Neural cell (in vitro differentiated cells): ENCODE results near the gene RABGAP1L. TPM values are rescaled to one million over a fixed set of nuclear protein-coding genes. Genes with fewer than 3 reads are reported as not detected.

Experiments used
- H2AFZ ChIP-seq: fragments of 200-600, 300-800 bp; sonication (generic), shearing (Covaris generic); 2 replicates; pipeline ENCODE4 v1.6.0; 2014; ENCODE audit warnings: low read depth, mild to moderate bottlenecking, antibody characterized with exemption, low read length, moderate library complexity
- H3F3A ChIP-seq: fragments of 200-600 bp; shearing (Covaris generic); 2 replicates; pipeline ENCODE4 v1.6.1; 2016; ENCODE audit warnings: mild to moderate bottlenecking, moderate library complexity, mixed read lengths, antibody characterized with exemption, low read length; ENCODE audit not compliant: insufficient read depth, poor library complexity, severe bottlenecking
- H3K27ac ChIP-seq: fragments of 200-600, 300-800 bp; sonication (generic), shearing (Covaris generic); 2 replicates; pipeline ENCODE4 v1.5.1; 2014; ENCODE audit warnings: mild to moderate bottlenecking, low read length, moderate library complexity
- H3K27me3 ChIP-seq: fragments of 300-800, 200-600 bp; sonication (generic), shearing (Covaris generic); 2 replicates; pipeline ENCODE4 v1.6.0; 2014; ENCODE audit warnings: mild to moderate bottlenecking, low read depth, low read length, moderate library complexity; ENCODE audit not compliant: insufficient read depth
- H3K36me3 ChIP-seq: fragments of 300-800, 200-600 bp; sonication (generic), shearing (Covaris generic); 2 replicates; pipeline ENCODE4 v1.5.1; 2014; ENCODE audit warnings: mild to moderate bottlenecking, antibody characterized with exemption, low read length, moderate library complexity; ENCODE audit not compliant: insufficient read depth
- H3K4me2 ChIP-seq: fragments of 300-800, 200-600 bp; sonication (generic), shearing (Covaris generic); 2 replicates; pipeline ENCODE4 v1.6.0; 2014; ENCODE audit warnings: mild to moderate bottlenecking, low read length
- H3K4me3 ChIP-seq: fragments of 300-800, 200-600 bp; sonication (generic), shearing (Covaris generic); 2 replicates; pipeline ENCODE4 v1.5.1; 2014; ENCODE audit warnings: mild to moderate bottlenecking, low read length, moderate library complexity
- H3K79me2 ChIP-seq: fragments of 200-600 bp; shearing (Covaris generic); replicated peaks from 2 replicates; pipeline ENCODE4 v1.6.0; 2014; ENCODE audit warnings: mild to moderate bottlenecking, low read length, moderate library complexity; ENCODE audit not compliant: insufficient read depth
- H3K9ac ChIP-seq: fragments of 300-800, 200-600 bp; sonication (generic), shearing (Covaris generic); 2 replicates; pipeline ENCODE4 v1.6.1; 2016; ENCODE audit warnings: mild to moderate bottlenecking, low read length, mixed read lengths
- H3K9me2 ChIP-seq: fragments of 200-600 bp; shearing (Covaris generic); 2 replicates; pipeline ENCODE4 v1.6.1; 2016; ENCODE audit warnings: mild to moderate bottlenecking, low read length, mixed read lengths; ENCODE audit not compliant: insufficient read depth
- H3K9me3 ChIP-seq: fragments of 200-600, 300-800 bp; sonication (generic), shearing (Covaris generic); 2 replicates; pipeline ENCODE4 v1.6.1; 2016; ENCODE audit warnings: mild to moderate bottlenecking, mixed run types, low read length, moderate library complexity, mixed read lengths
- H4K20me1 ChIP-seq: fragments of 200-600 bp; shearing (Covaris generic); 2 replicates; pipeline ENCODE4 v1.6.1; 2016; ENCODE audit warnings: mild to moderate bottlenecking, mixed run types; ENCODE audit not compliant: insufficient read depth
- EP300 ChIP-seq: fragments of 450-650 bp; conservative IDR thresholded peaks from 2 replicates; pipeline ENCODE4 v1.6.1; 2014; ENCODE audit warnings: antibody characterized with exemption, mild to moderate bottlenecking, moderate library complexity; ENCODE audit not compliant: poor library complexity, severe bottlenecking
- EZH2 ChIP-seq: fragments of 200-600, 300-800 bp; shearing (Covaris generic), sonication (generic); IDR thresholded peaks from 2 replicates; pipeline ENCODE4 v1.6.1; 2014; ENCODE audit warnings: antibody characterized with exemption, low read length, borderline replicate concordance, mild to moderate bottlenecking; ENCODE audit not compliant: insufficient read depth, poor library complexity, severe bottlenecking
- MXI1 ChIP-seq: fragments of 450-650 bp; conservative IDR thresholded peaks from 2 replicates; pipeline ENCODE4 v1.6.1; 2014; ENCODE audit warnings: antibody characterized with exemption, mild to moderate bottlenecking; ENCODE audit not compliant: poor library complexity, severe bottlenecking
- POLR2AphosphoS5 ChIP-seq: IDR thresholded peaks from 2 replicates; pipeline ENCODE4 v1.6.1; 2012
- RAD21 ChIP-seq: fragments of 450-650 bp; conservative IDR thresholded peaks from 2 replicates; pipeline ENCODE4 v1.6.1; 2014; ENCODE audit warnings: antibody characterized with exemption, mild to moderate bottlenecking, moderate library complexity
- SMC3 ChIP-seq: fragments of 450-650 bp; conservative IDR thresholded peaks from 2 replicates; pipeline ENCODE4 v1.6.1; 2014; ENCODE audit warnings: antibody characterized with exemption, mild to moderate bottlenecking, moderate library complexity; ENCODE audit not compliant: poor library complexity
- TAF1 ChIP-seq: IDR thresholded peaks from 2 replicates; pipeline ENCODE4 v1.6.1; 2012; ENCODE audit warnings: low read depth
- polyA plus RNA-seq: library from polyadenylated mRNA; depleted of rRNA; stranded (reverse); fragments of >200 nt; gene quantifications from 2 replicates; pipeline ENCODE4 v1.2.3, GENCODE V29; 2014
- TF ChIP-seq, protein P1 (sequence below): fragments of 450-650 bp; IDR thresholded peaks from 2 replicates; pipeline ENCODE4 v1.5.1; 2014; ENCODE audit warnings: antibody characterized with exemption, mild to moderate bottlenecking, moderate library complexity; ENCODE audit not compliant: poor library complexity, severe bottlenecking
- TF ChIP-seq, protein P2 (sequence below): IDR thresholded peaks from 2 replicates; pipeline ENCODE4 v1.6.1; 2012; ENCODE audit warnings: borderline replicate concordance

Gene RABGAP1L
- polyA plus RNA-seq, 1 donor from 2014 or later = 32.2 TPM

GRCh38 chr1:174812016-174812415 is 652.7 kb downstream of the RABGAP1L start:
- Histone ChIP-seq H2AFZ (no peak overlapping the region), H3K79me2 (no peaks in the 10 kb centered on the region), H3K9me3 (no peaks in the 10 kb centered on the region), H3K9me2 (no peaks in the 10 kb centered on the region), H3K27ac (no peak overlapping the region), H3K36me3 (no peaks in the 10 kb centered on the region), H3K4me3 (no peak overlapping the region), H4K20me1 (no peaks in the 10 kb centered on the region), H3K9ac (no peak overlapping the region), H3K4me2 (no peak overlapping the region), H3K27me3 (no peaks in the 10 kb centered on the region), H3F3A (no peaks in the 10 kb centered on the region)
- TF ChIP-seq EP300 = no peak
- TF ChIP-seq MXI1 = no peak
- no peak for TF ChIP-seq EZH2
- TF ChIP-seq SMC3 = no peak

- no peaks in the 10 kb centered on the region for H3K36me3 ChIP-seq
- H3K27ac ChIP-seq = no peak overlapping the region
- no peaks in the 10 kb centered on the region for H3K9me2 ChIP-seq
- no peaks in the 10 kb centered on the region for H3K9me3 ChIP-seq
- TF ChIP-seq EP300 = no peak
- TF ChIP-seq POLR2AphosphoS5 = no peak
- no peak for TF ChIP-seq RAD21
- TF ChIP-seq, protein P1, sequence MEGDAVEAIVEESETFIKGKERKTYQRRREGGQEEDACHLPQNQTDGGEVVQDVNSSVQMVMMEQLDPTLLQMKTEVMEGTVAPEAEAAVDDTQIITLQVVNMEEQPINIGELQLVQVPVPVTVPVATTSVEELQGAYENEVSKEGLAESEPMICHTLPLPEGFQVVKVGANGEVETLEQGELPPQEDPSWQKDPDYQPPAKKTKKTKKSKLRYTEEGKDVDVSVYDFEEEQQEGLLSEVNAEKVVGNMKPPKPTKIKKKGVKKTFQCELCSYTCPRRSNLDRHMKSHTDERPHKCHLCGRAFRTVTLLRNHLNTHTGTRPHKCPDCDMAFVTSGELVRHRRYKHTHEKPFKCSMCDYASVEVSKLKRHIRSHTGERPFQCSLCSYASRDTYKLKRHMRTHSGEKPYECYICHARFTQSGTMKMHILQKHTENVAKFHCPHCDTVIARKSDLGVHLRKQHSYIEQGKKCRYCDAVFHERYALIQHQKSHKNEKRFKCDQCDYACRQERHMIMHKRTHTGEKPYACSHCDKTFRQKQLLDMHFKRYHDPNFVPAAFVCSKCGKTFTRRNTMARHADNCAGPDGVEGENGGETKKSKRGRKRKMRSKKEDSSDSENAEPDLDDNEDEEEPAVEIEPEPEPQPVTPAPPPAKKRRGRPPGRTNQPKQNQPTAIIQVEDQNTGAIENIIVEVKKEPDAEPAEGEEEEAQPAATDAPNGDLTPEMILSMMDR = no peak
- no peak for TF ChIP-seq SMC3
- no peak for TF ChIP-seq EZH2
- no peak for TF ChIP-seq MXI1
- no peak for TF ChIP-seq TAF1
- TF ChIP-seq, protein P2, sequence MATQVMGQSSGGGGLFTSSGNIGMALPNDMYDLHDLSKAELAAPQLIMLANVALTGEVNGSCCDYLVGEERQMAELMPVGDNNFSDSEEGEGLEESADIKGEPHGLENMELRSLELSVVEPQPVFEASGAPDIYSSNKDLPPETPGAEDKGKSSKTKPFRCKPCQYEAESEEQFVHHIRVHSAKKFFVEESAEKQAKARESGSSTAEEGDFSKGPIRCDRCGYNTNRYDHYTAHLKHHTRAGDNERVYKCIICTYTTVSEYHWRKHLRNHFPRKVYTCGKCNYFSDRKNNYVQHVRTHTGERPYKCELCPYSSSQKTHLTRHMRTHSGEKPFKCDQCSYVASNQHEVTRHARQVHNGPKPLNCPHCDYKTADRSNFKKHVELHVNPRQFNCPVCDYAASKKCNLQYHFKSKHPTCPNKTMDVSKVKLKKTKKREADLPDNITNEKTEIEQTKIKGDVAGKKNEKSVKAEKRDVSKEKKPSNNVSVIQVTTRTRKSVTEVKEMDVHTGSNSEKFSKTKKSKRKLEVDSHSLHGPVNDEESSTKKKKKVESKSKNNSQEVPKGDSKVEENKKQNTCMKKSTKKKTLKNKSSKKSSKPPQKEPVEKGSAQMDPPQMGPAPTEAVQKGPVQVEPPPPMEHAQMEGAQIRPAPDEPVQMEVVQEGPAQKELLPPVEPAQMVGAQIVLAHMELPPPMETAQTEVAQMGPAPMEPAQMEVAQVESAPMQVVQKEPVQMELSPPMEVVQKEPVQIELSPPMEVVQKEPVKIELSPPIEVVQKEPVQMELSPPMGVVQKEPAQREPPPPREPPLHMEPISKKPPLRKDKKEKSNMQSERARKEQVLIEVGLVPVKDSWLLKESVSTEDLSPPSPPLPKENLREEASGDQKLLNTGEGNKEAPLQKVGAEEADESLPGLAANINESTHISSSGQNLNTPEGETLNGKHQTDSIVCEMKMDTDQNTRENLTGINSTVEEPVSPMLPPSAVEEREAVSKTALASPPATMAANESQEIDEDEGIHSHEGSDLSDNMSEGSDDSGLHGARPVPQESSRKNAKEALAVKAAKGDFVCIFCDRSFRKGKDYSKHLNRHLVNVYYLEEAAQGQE = no peak
- no peak overlapping the region for H2AFZ ChIP-seq
- no peaks in the 10 kb centered on the region for H4K20me1 ChIP-seq
- H3K79me2 ChIP-seq = no peaks in the 10 kb centered on the region
- H3K4me2 ChIP-seq = no peak overlapping the region
- no peak overlapping the region for H3K9ac ChIP-seq
- H3F3A ChIP-seq = no peaks in the 10 kb centered on the region
- H3K27me3 ChIP-seq = no peaks in the 10 kb centered on the region
- no peak overlapping the region for H3K4me3 ChIP-seq
These were observed 653.3 kb downstream of the RABGAP1L start for GRCh38 chr1:174812656-174813055.

- no peak overlapping the region for H3K4me2 ChIP-seq
These were observed 655.7 kb downstream of the RABGAP1L start for GRCh38 chr1:174815036-174815435.

More at GRCh38 chr1:174815036-174815435, 655.7 kb downstream of the RABGAP1L start:
- H3K27me3 ChIP-seq = no peaks in the 10 kb centered on the region
- no peak overlapping the region for H2AFZ ChIP-seq
- H3K9me2 ChIP-seq = no peaks in the 10 kb centered on the region
- no peaks in the 10 kb centered on the region for H3K79me2 ChIP-seq
- H3K4me3 ChIP-seq = no peak overlapping the region
- no peak overlapping the region for H3K9ac ChIP-seq
- H3K9me3 ChIP-seq = no peaks in the 10 kb centered on the region
- no peaks in the 10 kb centered on the region for H3F3A ChIP-seq
- H3K27ac ChIP-seq = no peak overlapping the region
- peaks cover 3% of the 10 kb centered on the region for H3K36me3 ChIP-seq
- TF ChIP-seq SMC3 = no peak
- no peak for TF ChIP-seq MXI1
- no peak for TF ChIP-seq TAF1
- TF ChIP-seq POLR2AphosphoS5 = no peak
- TF ChIP-seq, protein P1 = no peak
- no peak for TF ChIP-seq EZH2
- no peak for TF ChIP-seq RAD21
- no peak for TF ChIP-seq EP300
- H4K20me1 ChIP-seq = no peaks in the 10 kb centered on the region
